Kidney glomerular epithelial cell (primary cell): ENCODE data around the gene S100A2.
"Not testable (repeated sequence)": the region's sequence is repeated elsewhere in the genome, so short reads cannot be mapped to it uniquely, and the experiment has no call there.

Experiments used
- DNase-seq: peaks from one replicate; lab custom pipeline; 2025; lab: John Stamatoyannopoulos, UW

S100A2 gene

DNA sequence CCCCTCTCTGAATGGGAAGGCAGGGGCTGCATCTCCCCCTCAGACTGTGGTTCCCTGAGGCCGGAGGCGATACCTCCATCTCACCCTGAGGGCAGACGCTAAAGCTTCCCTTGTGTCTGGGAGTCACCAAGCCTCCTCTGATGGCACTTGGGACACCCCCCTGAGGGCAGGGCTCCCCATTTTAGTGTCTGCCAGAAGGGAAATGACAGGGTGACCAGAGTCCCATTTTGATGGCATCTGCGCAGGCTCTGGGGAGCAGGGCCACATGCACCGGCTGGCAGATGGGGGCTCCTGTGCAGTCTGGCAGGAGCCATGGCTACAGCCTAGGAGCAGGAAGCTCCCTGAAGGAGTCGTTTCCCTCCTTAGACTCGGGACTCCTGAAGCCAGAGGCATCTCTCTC lies 1.7 kb downstream of the S100A2 start:
- no peak for DNase-seq

DNA sequence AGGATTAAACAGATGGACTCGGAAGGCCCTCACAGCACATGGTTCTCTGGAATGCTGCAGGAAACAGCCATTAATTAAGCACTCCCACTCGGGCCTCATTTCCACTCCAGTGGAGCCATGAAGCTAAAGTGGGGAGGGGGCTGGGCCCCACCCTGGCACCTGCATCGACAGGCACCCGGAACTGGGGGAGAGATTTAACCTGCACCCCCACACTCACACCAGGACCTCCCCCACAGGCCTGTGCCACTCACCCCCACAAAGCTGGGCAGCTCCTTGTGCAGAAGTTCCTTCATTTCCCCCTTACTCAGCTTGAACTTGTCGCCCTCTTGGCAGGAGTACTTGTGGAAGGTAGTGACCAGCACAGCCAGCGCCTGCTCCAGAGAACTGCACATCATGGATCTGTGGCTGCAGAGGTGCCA lies 2.2 kb downstream of the S100A2 start:
- peak; percentile 29 for DNase-seq

DNA sequence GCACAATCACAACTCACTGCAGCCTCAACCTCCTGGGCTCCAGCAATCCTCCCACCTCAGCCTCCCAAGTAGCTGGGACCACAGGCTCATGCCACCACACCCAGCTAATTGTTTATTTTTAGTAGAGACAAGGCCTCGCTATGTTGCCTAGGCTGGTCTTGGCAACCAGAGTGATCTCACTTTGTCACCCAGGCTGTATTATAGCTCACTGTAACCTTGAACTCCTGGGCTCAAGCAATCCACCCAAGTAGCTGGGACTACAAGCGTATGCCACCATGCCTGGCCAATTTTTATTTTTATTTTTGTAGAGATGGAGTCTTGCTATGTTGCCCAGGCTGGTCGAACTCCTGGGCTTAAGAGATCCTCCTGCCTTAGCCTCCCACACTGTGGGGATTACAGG lies 3.6 kb downstream of the S100A2 start:
- DNase-seq = not testable (repeated sequence)

DNA sequence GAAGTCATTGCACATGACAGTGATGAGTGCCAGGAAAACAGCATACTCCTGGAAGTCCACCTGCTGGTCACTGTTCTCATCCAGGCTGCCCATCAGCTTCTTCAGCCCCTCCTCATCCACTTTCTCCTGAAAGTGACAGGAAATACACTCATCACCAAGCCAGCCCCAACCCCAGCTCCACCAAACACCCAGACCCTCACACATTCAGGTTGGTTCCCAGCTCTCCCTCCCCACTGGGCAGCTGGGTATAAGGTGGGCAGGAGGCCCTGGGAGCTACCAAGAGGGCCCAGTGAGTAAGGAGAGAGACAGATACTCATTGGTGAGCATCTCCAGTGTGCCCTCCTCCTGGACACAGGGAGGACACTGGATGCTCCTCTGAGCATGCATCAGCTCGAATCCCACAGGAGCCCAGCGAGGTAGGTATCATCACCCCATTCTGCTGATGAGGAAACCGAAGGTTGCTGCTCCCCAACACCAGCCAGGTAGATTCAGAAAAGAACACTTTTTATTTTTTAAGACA lies 4.1 kb downstream of the S100A2 start:
- DNase-seq = no peak

DNA sequence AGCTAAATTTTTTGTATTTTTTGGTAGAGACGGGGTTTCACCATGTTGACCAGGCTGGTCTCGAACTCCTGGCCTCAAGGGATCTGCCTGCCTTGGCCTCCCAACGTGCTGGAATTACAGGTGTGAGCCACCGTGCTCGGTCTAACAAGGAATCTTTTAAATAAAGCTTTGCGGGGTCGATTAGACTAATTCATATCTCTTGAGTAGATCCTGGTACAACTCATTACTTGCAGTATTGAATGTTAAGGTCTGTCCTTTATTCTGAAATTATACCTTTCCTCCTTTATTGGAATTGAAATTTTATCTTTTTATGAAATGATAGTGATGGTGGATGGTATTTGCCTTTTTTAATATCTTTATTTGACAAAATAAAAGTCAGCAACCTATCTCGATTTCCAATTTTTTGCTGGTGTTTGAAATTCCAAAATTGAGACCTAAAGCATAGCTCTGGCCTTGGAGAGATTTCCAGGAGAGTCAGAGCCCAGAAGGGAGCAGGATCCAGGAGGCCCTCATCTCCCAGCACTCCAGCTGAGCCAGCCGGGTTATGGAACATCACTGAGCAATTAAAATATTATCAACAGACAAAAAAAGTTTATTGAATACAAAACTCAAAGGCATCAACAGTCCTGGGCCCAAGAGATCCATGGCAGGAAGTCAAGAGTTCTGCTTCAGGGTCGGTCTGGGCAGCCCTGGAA lies 4.7 kb downstream of the S100A2 start:
- DNase-seq = no peak

DNA sequence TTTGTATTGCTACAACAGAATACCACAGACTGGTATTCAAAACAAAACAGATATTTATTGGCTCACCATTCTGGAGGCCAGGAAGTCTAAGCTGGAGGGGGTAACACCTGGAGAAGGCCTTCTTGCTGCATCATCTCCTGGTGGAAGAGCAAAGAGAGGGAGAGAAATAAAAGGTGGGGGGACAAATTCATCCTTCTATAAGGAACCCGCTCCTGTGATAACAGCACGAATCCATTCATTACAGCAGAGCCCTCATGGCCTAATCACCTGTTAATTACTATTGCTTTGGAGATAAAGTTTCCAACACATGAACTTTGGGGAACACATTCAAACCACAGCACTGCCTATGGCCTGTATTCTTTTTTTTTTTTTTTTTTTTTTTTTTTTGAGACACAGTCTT lies 5.4 kb downstream of the S100A2 start:
- DNase-seq = no peak

DNA sequence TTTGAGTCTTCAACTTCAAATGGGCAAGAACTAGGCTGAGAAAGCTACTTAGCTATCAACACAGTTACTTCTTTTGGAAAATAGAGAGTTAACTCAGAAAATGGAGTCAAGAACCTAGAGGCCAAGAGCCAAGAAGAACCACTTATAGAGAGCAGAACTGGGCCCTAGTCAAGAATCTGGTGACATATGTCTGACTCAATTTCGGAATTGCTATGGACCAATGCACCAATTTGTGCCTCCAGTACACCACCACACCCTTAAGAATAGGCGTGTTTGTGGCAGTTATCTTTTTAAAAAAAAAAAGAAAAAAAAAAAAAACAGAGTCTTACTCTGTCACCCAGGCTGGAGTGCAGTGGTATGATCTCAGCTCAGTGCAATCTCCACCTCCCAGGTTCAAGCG lies 7.8 kb downstream of the S100A2 start:
- no peak for DNase-seq

DNA sequence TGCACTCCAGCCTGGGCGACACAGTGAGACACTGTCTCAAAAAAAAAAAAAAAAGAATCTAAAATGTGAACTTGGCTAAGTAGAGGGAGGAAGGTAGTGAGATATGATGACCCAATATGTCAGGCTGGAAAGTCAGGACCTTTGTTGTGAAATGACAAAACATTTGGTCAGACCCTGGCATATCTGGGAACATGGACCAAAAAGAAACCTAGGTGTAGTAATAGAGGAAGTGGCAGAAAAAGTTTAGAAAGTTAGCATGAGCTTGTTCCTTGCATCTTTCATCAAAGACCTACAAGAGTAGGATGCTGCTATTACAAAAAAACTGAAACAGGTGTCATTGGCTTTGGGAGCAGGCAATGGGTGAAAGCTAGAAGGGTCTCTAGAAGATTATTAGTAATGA lies 9.3 kb downstream of the S100A2 start:
- DNase-seq = no peak

DNA sequence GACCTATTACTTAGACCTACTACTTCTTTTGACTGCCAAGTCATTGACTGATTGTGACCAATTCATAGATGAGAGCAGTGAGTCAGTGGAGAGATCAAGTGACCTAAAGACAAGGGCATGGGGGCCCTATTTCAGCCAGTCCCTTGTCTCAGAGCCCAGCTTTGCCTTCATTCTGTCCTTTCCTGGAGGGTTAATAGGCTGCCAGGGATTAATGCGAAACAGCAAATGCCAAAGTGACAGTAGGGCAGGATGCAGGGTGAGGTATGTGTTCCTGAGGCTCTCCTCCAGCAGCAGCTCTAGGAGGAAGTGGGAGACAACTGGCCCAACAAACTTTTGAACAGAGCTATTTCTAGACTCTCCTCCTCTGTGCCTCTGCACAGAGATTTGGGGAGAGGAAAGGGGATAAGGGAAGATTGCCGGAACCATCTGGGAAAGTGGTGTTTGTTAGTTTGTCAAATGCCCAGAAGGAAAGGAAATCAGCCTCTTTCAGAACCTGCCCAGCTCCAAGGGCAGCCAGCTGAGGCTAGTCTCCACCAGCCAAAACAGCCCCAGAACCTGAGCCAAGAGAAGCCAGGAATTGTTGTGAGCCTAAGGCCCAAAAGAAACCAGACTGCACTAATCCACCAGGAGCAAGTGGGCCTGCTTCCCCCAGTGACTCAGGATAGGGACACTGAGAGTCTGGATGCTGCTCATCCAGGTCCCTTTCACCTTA lies 11.7 kb downstream of the S100A2 start:
- no peak for DNase-seq

DNA sequence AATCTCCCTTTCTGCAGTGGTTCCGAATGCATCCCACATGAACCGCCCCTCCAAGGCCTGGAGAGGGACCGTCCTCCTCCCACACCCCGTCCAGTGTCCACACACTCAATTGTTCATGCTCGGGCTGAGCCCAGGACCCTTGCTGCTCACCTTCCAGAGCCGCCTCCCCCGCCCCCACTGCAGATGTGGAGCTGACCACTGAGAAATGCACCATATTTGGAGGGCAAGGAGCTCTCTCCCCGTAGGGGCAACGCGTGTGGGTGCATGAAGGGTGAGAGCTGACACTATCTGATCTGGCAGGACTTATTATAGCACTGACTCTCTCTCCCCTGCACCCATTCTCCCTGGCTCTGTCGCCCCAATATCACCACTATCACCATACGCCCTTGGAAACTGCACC lies 12.5 kb downstream of the S100A2 start:
- DNase-seq = no peak

DNA sequence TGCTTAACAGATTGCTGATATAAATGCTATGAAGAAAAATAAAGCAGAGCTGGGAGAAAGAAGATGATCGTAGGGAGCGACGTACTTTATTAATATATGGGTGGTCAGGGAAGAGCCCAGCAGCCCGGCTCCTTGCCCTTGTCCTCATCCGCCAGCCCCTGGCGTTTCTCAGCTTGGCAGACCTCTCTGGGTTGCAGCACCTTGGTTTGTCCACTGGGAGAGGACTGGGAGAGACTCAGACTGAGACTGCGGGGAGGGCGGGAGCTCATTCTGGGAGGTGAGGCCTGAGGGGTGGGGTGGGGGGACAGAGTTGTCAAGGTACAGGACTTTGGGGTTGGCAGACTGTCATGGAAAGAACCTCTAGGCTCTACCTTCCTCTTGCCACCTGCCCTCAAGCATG lies 13.3 kb downstream of the S100A2 start:
- DNase-seq = no peak

DNA sequence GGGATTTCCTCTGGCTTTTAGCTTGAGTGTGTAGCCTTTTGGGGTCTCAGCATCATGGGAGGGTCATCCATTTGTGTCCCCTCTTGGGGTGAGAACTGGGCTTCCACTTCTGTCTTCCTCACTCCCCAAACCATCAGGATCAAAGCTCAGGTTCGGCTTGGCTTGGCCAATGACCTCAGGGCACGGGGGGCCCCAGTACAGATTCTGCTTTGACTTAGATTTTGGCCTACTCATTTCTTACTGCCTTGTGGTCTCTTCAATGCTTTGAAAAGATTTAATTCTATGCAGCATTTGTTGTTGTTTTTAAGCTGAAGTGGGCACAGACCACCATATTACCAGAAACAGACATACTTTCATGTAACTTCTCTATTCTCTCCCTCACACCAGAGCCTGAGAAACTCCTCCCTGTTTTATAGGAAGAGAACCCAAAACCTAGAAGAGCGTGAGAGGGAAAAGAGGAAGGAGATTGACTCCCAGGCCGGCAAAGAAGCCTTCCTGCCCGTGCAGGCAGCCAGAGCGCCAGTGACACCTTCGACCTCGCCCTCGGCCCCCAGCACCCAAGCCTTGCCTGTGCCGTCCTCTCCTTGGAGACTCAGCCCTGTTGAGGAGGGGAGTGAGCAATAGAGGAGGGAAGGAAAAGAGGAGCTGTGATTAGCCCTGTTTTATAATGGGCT lies 14.7 kb downstream of the S100A2 start:
- DNase-seq = no peak

DNA sequence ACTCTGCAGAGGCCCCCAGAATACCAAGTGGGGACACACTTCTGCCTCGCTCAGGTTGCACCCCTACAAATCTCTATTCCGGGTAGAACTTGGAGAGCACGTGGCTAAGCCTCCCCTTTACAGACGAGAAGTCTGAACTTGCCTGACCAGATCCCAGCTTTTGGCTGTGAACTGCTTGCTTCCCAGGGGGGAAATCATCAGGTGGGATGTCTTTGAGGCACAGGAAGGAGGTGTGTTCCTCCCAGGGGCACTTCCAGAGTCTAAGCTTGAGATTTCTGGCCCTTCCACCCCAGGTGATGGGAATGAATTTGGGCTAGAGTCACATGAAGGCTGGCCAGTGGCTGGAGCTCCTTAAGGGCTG lies 15.3 kb downstream of the S100A2 start:
- DNase-seq = no peak

DNA sequence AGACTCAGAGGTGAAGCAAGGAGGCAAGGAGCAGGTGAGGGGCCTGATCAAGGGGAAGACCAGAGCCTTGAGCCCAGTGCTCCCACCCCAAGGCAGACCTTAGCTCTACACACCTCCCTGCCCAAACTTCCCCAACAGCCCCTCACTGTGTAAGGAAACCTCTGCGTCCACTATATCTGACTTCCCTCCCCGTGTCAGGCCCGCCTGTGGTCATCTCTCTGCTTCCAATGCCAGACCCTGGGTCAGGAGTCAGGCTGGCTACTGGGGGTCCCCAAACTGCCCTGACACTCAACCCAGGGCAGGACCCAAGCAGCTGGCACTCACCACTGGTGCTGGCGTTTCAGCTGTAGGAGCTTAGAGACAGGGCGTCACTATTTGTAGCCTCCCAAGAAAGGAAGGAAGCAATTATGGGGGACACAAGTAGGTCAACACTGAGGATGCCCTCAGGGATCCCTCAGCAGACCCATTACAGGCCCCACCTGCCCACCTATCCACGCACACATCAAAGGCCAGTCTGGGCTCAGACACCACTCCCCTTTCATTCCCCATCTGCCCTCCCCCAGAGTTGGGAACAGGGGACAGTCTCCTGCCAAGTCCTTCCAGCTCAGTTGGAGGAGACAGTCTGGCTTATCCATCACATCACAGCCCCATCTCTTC lies 15.8 kb downstream of the S100A2 start:
- no peak for DNase-seq

DNA sequence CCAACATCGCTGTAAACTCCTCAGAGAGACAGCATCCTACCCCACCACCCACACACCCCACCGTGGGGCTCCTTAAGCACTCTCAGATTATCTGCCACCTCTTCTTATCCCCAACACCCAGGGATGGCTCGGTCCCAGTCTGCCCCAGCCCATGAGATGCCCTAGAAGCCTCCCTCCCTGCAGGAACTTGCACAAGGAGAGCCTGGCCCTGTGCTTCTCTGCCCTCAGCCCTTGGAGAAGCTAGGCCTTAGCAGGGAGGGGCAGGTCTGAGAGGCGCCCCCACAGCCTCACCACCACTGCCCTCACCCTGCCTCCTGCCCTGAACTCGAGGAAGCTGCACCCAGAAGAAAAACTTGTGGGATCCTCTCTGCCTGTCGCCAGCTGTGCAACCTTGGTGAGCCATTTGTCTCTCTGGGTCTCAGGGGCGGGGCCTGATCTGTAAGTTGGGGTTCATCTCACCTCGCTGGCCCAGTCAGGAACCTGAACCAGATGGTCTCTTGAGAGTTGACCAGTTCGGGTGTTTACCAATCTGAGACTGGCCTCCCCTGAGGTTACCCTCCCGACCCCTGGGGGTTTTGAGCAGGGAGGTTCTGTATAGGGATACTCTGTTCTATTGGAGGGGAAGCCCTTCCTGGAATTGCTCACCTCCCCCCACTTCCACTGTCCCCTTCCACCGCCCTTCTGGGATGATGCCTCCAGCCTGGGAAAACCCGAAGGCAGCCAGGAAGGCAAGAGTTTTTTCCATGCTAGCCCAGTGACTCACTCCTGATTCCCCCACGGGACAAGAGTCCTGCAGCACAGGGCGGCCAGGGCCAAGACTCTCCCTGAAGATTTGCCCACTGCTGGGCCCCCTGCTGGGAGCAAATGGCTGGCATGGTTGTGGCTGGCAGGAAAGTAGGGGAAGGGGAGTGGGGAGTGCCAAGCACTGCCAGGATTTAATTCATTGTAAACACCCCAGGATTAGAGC lies 16.6 kb downstream of the S100A2 start, which contains the start of gene S100A3:
Gene S100A3 (minus strand): TSS at position 537 of the 967 bp plus-strand sequence. CDS start 773 bp downstream, outside the sequence.
- peak; percentile 90 for DNase-seq

DNA sequence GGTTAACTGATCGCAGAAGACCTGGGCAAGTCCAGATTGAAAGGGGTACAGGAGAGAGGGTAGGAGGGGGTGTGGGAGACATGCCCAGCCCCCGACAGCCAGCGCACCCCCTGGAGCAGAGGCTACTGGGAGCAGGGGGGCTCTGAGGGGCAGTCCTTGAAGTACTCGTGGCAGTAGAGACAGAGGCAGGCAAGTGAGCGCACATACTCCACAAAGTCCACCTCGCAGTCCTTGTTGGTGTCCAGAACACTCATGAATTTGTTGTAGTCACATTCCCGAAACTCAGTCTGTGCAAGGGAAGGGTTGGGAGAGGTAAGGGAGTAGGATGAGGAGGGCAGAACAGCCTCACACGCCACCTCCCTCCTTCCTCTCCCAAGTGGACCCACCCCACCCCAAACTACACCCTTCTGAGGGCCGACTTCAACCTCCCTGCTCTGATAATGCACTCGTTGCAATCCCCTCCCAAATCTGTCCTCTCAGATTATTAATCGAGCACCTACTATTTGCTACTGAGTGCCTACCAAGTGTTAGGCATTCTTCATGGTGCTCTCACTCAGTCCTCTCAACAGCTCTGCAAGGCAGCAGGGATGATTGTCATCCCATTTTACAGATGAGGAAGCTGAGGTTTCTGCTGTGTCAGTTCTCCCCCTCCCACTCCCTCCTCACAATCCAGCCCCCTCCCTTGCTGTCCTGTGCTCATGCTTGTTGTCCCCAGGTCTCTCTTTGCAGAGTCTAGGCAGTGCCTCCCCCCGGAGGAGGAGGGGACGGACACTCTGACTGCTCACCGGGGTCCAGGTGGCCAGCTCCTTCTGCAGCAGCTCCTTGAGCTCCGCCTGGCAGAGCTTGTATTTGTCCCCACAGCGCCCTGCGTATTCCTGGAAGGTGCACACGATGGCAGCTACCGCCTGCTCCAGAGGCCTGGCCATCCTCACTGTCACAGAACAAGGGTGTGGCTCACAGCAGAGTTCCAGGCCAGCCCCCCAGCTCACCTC lies 17.8 kb downstream of the S100A2 start:
- DNase-seq = no peak

DNA sequence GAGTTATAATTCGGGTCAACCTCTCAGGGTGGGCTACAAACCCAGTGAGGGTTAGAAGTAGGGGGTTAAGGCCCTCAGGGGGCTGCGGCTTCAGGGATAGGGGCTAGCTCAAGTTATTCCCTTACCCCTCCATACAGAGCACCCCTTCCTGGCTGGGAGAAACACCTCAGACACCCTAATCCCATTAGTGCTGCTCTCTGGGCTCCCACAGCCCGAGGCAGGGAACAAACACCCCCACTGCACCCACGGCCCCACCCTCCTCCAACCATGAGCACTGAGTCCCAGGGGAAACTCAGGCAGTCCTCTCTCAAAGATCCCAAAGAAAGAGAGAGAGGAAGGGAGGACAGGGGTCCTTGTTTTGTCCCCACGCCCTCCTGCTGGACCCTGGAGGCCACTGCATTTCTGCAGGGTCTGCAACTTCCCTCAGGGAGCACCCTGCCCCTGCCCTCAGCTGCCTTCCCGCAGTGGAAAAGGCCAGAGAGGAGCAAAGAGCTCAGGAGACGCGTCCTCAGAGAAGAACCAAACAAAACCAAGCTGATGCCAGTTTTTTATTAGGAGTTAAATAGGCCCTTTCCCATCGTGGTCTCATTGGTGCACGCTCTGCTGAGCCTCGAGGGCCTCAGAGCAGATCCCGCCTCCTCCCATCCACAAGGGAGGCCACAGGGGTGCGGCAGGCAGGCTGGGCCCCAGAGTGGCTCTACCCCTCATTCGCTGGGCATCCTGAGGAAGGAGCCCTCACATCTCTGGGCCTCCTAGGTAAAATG lies 18.7 kb downstream of the S100A2 start:
- DNase-seq = no peak

DNA sequence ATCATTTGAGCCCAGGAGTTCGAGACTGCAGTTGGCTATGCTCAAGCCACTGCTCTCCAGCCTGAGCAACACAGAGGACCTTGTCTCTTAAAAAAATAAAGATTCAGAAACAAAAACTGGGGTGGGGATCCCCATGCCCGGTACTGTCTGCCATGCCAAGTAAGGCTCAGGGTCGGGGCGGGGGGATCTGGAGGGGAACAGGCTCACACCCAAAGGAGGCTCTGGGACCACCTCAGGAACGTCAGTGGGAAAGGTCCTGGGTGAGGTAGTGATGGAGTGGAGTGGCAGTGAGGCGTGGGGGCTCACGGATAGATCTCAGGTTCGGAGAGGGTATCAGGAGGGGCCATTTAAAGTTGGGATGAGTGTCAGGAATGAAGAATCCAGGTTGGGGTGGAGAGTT lies 19.3 kb downstream of the S100A2 start:
- DNase-seq = no peak
